ENCODE measurements around the gene INPP5D. TPM values are rescaled to one million over a fixed set of nuclear protein-coding genes. Genes with fewer than 3 reads are reported as not detected.

INPP5D gene
- total and polyA plus RNA-seq, 3 donors from 2014 or later = 5.7 to 12.7 (median 11.2) TPM

DNA sequence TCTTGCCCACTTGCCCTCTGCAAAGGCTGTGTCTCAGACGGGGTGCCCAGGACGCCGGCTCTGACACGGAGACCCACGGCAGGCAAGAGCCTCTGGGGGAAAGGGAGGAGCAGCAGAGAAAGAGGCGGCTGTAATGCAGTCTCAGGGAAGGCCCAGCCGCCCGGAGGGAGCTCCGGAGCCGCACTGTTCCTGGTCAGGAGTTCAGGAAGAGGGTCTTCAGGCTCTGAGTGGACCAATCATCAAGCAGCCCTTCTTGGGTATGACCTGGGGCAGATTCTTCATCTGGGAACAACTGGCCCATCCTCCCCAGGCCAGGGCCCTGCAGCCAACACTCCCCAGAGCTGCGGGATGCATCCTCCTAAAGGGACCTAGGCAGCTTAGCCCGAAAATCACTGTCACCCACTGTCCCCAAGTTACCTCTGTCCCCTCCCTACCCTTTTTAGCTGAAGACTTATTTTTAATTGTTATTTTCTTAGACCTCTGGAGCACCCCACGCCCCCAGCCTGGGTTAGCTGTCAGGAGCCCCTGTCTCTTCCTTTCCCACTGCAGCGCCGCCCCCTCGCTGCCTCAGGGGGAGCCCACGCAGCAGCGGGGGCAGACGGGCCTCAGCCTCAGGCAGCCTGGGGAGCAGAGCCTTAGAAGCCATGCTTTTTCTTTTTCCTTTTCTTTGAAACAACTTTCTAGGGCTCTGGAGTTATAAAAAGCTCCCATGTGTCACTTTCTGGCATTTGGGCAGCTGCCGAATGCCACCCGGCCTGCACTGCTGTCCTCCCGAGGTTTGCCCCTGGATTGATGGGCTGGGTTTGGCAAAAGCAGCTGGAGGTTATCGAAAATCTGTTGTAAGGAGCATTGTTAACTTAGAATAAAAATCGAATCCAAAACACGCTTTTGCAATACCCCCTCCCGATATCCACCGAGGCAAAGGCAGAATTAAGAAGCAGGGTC lies 28.3 kb upstream of the INPP5D start:
- Histone ChIP-seq H3K4me1 (no peaks in the 10 kb centered on the region), H3K9me3 (no peaks in the 10 kb centered on the region), H3K27ac (no peak overlapping the region), H3K4me3 (no peak overlapping the region), H3K36me3 (ENCODE audit: low read depth, missing control alignments) (no peaks in the 10 kb centered on the region), H3K27me3 (no peaks in the 10 kb centered on the region)
- DNase-seq = no peak
- 79 to 83% methylated on average over 26 to 27 of the region's 27 CpGs for WGBS, 2 donors
- TF ChIP-seq POLR2A (IDR thresholded peaks at IDR 0.05) = no peak
- TF ChIP-seq, protein P1, sequence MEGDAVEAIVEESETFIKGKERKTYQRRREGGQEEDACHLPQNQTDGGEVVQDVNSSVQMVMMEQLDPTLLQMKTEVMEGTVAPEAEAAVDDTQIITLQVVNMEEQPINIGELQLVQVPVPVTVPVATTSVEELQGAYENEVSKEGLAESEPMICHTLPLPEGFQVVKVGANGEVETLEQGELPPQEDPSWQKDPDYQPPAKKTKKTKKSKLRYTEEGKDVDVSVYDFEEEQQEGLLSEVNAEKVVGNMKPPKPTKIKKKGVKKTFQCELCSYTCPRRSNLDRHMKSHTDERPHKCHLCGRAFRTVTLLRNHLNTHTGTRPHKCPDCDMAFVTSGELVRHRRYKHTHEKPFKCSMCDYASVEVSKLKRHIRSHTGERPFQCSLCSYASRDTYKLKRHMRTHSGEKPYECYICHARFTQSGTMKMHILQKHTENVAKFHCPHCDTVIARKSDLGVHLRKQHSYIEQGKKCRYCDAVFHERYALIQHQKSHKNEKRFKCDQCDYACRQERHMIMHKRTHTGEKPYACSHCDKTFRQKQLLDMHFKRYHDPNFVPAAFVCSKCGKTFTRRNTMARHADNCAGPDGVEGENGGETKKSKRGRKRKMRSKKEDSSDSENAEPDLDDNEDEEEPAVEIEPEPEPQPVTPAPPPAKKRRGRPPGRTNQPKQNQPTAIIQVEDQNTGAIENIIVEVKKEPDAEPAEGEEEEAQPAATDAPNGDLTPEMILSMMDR (IDR thresholded peaks at IDR 0.05) = no peak
- intact Hi-C loops (cut with DNase I; ENCODE audit: low total_unique reads) = no loop called here

DNA sequence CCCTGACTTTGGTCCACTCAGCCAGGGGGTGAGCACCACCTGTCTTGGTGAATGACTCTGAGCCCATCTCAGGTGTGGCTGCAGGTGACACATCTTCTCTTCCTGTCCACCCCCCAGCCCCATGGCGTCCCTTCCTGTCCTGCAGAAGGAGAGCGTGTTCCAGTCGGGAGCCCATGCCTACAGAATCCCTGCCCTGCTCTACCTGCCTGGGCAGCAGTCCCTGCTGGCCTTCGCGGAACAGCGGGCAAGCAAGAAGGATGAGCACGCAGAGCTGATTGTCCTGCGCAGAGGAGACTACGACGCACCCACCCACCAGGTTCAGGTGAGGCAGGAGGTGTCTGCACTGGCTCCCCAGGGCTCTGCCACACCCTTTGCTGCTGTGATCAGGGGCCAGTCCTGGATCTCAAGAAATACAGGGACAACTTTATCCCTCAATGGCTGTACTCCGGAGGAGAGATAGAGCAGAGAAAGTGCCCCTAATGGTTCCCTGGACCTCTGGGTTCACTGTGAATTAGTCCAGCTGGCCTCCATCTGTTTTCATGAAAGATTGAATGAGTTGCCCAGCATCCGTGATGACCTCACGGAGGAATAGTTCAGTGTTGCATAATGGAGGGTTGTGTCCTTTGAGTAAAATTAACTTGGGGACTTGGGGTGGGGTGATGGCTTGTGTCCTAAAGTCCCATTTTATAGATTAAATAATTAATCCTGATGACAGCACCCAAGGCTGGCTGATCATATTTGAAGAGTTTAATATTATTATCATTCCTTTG lies 27.4 kb upstream of the INPP5D start, which contains the start of gene NEU2:
NEU2 (plus strand) TSS at position 122 of the 770 bp plus-strand sequence; CDS start at position 122, 0 bp downstream.
- intact Hi-C loops (cut with DNase I; ENCODE audit: low total_unique reads) = no loop called here
- TF ChIP-seq, protein P1 (IDR thresholded peaks at IDR 0.05) = no peak
- TF ChIP-seq POLR2A (IDR thresholded peaks at IDR 0.05) = no peak
- 94 to 97% methylated on average over 8 to 13 of the region's 13 CpGs for WGBS, 2 donors

GRCh38 chr2:233033672-233034071 lies 26.5 kb upstream of the INPP5D start:
- 77 to 79% methylated on average over 9 of the region's 9 CpGs for WGBS, 2 donors
- DNase-seq = no peak
- intact Hi-C loops (cut with DNase I; ENCODE audit: low total_unique reads) = no loop called here
- Histone ChIP-seq H3K27ac (no peak overlapping the region), H3K36me3 (ENCODE audit: low read depth, missing control alignments) (no peaks in the 10 kb centered on the region), H3K4me3 (no peak overlapping the region), H3K4me1 (no peaks in the 10 kb centered on the region), H3K9me3 (no peaks in the 10 kb centered on the region), H3K27me3 (no peaks in the 10 kb centered on the region)
- TF ChIP-seq POLR2A (IDR thresholded peaks at IDR 0.05) = no peak
- TF ChIP-seq, protein P1 (IDR thresholded peaks at IDR 0.05) = no peak

More for the DNA sequence above, 27.4 kb upstream of the INPP5D start, which contains the start of gene NEU2:
- Histone ChIP-seq H3K36me3 (ENCODE audit: low read depth, missing control alignments) (no peaks in the 10 kb centered on the region), H3K4me3 (no peak within 1 kb of the TSS), H3K27ac (no peak within 1 kb of the TSS), H3K9me3 (no peaks in the 10 kb centered on the region), H3K4me1 (no peaks in the 10 kb centered on the region), H3K27me3 (no peaks in the 10 kb centered on the region)
- DNase-seq = no peak

DNA sequence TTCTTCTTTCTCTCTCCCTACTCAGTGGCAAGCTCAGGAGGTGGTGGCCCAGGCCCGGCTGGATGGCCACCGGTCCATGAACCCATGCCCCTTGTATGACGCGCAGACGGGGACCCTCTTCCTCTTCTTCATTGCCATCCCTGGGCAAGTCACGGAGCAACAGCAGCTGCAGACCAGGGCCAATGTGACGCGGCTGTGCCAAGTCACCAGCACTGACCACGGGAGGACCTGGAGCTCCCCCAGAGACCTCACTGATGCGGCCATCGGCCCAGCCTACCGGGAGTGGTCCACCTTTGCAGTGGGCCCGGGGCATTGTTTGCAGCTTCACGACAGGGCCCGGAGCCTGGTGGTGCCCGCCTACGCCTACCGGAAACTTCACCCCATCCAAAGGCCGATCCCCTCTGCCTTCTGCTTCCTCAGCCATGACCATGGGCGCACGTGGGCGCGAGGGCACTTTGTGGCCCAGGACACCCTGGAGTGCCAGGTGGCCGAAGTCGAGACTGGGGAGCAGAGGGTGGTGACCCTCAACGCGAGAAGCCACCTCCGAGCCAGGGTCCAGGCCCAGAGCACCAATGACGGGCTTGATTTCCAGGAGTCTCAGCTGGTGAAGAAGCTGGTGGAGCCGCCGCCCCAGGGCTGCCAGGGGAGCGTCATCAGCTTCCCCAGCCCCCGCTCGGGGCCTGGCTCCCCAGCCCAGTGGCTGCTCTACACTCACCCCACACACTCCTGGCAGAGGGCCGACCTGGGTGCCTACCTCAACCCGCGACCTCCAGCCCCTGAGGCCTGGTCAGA lies 25.9 kb upstream of the INPP5D start:
- WGBS, 2 donors = 88 to 97% methylated on average over 3 to 36 of the region's 37 CpGs
- no peaks in the 10 kb centered on the region for H3K27me3 ChIP-seq
- intact Hi-C loops (cut with DNase I; ENCODE audit: low total_unique reads) = no loop called here

More for the DNA sequence above, 25.9 kb upstream of the INPP5D start:
- H3K27ac ChIP-seq = no peak overlapping the region
- no peaks in the 10 kb centered on the region for H3K36me3 ChIP-seq (ENCODE audit: low read depth, missing control alignments)
- TF ChIP-seq POLR2A (IDR thresholded peaks at IDR 0.05) = no peak
- TF ChIP-seq, protein P1 (IDR thresholded peaks at IDR 0.05) = no peak
- no peaks in the 10 kb centered on the region for H3K9me3 ChIP-seq
- H3K4me3 ChIP-seq = no peak overlapping the region
- no peak for DNase-seq
- no peaks in the 10 kb centered on the region for H3K4me1 ChIP-seq

Data from testis (tissue), 3 donors.